ENCODE results near the gene GPR155. TPM values are rescaled to one million over a fixed set of nuclear protein-coding genes. Genes with fewer than 3 reads are reported as not detected.

The GPR155 gene
- polyA plus RNA-seq, 3 donors = 3.4 to 7.6 (median 7.0) TPM

DNA sequence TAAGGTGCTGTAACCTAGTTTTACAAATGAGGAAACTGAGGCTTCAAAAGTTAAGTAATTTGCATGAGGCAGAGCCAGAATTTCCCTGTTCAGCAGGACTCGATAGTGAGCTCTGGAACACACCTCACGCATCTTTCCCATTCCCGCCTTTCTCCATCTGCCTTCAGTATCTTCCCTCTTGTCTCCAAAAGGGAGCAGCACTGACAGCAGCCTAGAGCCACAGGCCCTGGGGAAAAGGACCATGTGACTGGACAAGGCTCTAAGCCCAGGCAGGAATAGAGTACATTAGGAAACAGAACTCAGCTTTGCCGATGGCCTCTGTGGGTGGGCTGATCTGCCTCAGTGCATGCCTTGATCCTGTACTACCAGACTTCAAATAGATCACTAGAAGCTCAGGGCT is 21.5 kb downstream of the GPR155 start:
- WGBS (ENCODE audit: insufficient coverage) = 100% methylated on average over 2 of the region's 4 CpGs
- TF ChIP-seq, protein P1, sequence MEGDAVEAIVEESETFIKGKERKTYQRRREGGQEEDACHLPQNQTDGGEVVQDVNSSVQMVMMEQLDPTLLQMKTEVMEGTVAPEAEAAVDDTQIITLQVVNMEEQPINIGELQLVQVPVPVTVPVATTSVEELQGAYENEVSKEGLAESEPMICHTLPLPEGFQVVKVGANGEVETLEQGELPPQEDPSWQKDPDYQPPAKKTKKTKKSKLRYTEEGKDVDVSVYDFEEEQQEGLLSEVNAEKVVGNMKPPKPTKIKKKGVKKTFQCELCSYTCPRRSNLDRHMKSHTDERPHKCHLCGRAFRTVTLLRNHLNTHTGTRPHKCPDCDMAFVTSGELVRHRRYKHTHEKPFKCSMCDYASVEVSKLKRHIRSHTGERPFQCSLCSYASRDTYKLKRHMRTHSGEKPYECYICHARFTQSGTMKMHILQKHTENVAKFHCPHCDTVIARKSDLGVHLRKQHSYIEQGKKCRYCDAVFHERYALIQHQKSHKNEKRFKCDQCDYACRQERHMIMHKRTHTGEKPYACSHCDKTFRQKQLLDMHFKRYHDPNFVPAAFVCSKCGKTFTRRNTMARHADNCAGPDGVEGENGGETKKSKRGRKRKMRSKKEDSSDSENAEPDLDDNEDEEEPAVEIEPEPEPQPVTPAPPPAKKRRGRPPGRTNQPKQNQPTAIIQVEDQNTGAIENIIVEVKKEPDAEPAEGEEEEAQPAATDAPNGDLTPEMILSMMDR (IDR thresholded peaks at IDR 0.05) = no peak
- H3K36me3 Mint-ChIP-seq = peaks cover 0 to 25% of the 10 kb centered on the region in 2 donors

DNA sequence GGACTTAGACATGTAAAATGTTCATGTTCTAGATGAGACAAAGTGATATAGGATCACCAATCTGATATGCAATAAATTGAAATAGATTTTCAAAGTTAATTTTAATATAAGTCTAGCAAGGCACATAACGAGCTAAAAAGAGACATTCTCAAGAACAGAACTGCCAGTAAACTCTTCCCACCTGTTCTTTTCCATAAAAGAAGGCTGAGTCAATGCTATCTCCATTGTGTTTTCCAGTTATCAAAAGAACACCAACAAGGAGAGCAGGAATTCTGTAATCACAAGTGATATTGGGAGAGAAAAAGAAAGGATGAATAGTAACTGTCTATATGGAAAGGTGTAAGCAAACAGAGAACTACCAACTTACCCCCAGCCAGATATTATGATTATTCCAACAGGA is 25.6 kb downstream of the GPR155 start:
- no CpG with 5 or more reads among the region's 1 CpG for WGBS (ENCODE audit: insufficient coverage)
- intact Hi-C loops (cut with micrococcal nuclease) = loop anchor here in 1 of 2 donors (10.0 kb wide), 1 partner anchor 234 kb away; no protein-coding TSS in a partner anchor
- no peaks in the 10 kb centered on the region for H4K20me1 ChIP-seq (ENCODE audit: insufficient read depth, low read length)
- Mint-ChIP-seq H3K36me3 (peaks cover 10 to 30% of the 10 kb centered on the region in 2 donors), H3K4me3 (no peak overlapping the region), H3K4me1 (peaks cover 2% of the 10 kb centered on the region), H3K27me3 (ENCODE audit: low read depth in 3 of 3) (no peaks in the 10 kb centered on the region), H3K27ac (no peak overlapping the region), H3K9me3 (no peaks in the 10 kb centered on the region)
- no peak for DNase-seq
- no peak overlapping the region for H2AFZ ChIP-seq (ENCODE audit: insufficient read depth, low read depth, low read length, poor library complexity, severe bottlenecking)
- H3K27ac ChIP-seq (ENCODE audit: low read depth in 1 of 2, low read length in 2 of 2) = no peak overlapping the region
- H3K4me1 ChIP-seq (ENCODE audit: control insufficient read depth in 1 of 2, insufficient read depth in 2 of 2, low read length in 2 of 2) = no peaks in the 10 kb centered on the region
- no peaks in the 10 kb centered on the region for H3K79me2 ChIP-seq (ENCODE audit: insufficient read depth, low read length)
- H3K9me3 ChIP-seq (replicated peaks in 1 of 2; ENCODE audit: control insufficient read depth in 1 of 2, insufficient read depth in 1 of 2, low read length in 2 of 2) = no peaks in the 10 kb centered on the region
- H3K27me3 ChIP-seq (ENCODE audit: control insufficient read depth in 2 of 2, insufficient read depth in 2 of 2, low read length in 2 of 2) = no peaks in the 10 kb centered on the region
- no peak overlapping the region for H3K4me3 ChIP-seq (replicated peaks in 1 of 3; ENCODE audit: low read depth in 2 of 3, low read length in 3 of 3)
- H3K36me3 ChIP-seq (replicated peaks in 1 of 2; ENCODE audit: control insufficient read depth in 1 of 2, insufficient read depth in 2 of 2, low read length in 2 of 2) = peaks cover 2 to 11% of the 10 kb centered on the region in 2 donors
- no peak overlapping the region for H3K4me2 ChIP-seq (replicated peaks; ENCODE audit: extremely low read depth, low read length, poor library complexity, severe bottlenecking)
- no peak overlapping the region for H3K9ac ChIP-seq (ENCODE audit: insufficient read depth, low read length, poor library complexity, severe bottlenecking)
- TF ChIP-seq, protein P1 (IDR thresholded peaks at IDR 0.05) = no peak

More for the DNA sequence above, 21.5 kb downstream of the GPR155 start:
- H3K27me3 Mint-ChIP-seq (ENCODE audit: low read depth in 3 of 3) = peaks cover 0 to 2% (median 0%) of the 10 kb centered on the region in 3 donors
- H3K4me1 Mint-ChIP-seq = peaks cover 2% of the 10 kb centered on the region
- Histone ChIP-seq H3K4me3 (replicated peaks in 1 of 3; ENCODE audit: low read depth in 2 of 3, low read length in 3 of 3) (no peak overlapping the region), H3K27ac (ENCODE audit: low read depth in 1 of 2, low read length in 2 of 2) (no peak overlapping the region), H3K36me3 (replicated peaks in 1 of 2; ENCODE audit: control insufficient read depth in 1 of 2, insufficient read depth in 2 of 2, low read length in 2 of 2) (no peaks in the 10 kb centered on the region), H3K9me3 (replicated peaks in 1 of 2; ENCODE audit: control insufficient read depth in 1 of 2, insufficient read depth in 1 of 2, low read length in 2 of 2) (no peaks in the 10 kb centered on the region), H3K4me2 (replicated peaks; ENCODE audit: extremely low read depth, low read length, poor library complexity, severe bottlenecking) (no peak overlapping the region), H3K79me2 (ENCODE audit: insufficient read depth, low read length) (no peaks in the 10 kb centered on the region), H3K27me3 (ENCODE audit: control insufficient read depth in 2 of 2, insufficient read depth in 2 of 2, low read length in 2 of 2) (no peaks in the 10 kb centered on the region), H3K4me1 (ENCODE audit: control insufficient read depth in 1 of 2, insufficient read depth in 2 of 2, low read length in 2 of 2) (no peaks in the 10 kb centered on the region), H3K9ac (ENCODE audit: insufficient read depth, low read length, poor library complexity, severe bottlenecking) (no peak overlapping the region), H4K20me1 (ENCODE audit: insufficient read depth, low read length) (no peaks in the 10 kb centered on the region), H2AFZ (ENCODE audit: insufficient read depth, low read depth, low read length, poor library complexity, severe bottlenecking) (no peak overlapping the region)
- no peak for DNase-seq
- no peak overlapping the region for H3K4me3 Mint-ChIP-seq
- H3K9me3 Mint-ChIP-seq = no peaks in the 10 kb centered on the region
- H3K27ac Mint-ChIP-seq = no peak overlapping the region
- intact Hi-C loops (cut with micrococcal nuclease) = loop anchor here in 1 of 2 donors (10.0 kb wide), 1 partner anchor 229 kb away; no protein-coding TSS in a partner anchor
